Brain pericyte (primary cell): ENCODE data around the gene TRIM23.
"Not testable (repeated sequence)": the region's sequence is repeated elsewhere in the genome, so short reads cannot be mapped to it uniquely, and the experiment has no call there.

Source experiments
- DNase-seq: peaks from one replicate; pipeline ENCODE4 v3.0.0-alpha.2; 2012; ENCODE audit warnings: low read depth, low spot score

TRIM23 gene

DNA sequence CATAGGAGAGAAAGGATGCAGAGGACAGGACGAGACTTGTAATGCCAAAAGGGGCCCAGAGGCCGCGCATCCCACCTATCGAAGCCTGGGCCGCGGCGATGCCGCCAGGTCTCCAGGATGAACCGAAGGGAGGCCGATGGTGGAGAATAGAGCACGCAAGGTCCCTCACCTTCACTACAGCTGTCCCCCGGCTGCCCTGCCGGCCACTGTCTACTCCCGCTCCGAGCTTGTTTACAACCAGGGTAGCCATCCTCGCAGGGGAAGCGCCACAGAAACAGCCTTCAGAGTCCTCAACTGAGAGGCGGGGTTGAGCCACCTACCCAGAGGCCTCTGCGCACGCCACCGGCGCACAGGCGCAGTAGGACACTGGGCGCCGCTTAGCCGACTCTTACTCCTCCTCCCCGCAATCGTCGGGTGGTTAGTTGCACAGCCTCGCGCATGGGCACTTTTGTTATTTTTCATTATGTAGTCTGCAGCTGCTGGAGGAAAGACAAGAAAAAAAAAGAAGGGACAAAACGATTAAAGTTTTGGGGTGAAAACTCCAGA is at the start of gene TRIM23:
TRIM23 (minus strand) TSS at position 309 of the 546 bp plus-strand sequence; CDS start at position 250, 59 bp downstream.
- peak; percentile 84 for DNase-seq

DNA sequence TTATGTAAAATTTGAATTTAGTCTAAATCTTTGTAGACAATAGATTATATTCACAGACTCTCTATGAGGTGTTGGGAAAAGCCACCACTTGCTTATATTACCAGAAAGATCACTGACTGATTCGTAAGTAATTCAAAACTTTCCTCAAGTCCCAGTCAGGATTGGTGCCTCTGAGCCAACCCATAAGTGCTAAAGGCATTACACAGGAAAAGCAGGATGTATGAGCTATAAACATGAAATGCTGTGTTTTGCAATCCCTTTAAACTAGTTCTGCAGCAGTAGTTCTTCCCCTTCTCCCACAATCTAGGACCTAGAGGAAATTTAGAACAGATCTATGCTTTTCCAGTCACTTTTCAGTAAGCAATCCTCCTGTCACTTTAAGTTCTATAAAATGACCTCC is 48.7 kb upstream of the TRIM23 start:
- no peak for DNase-seq

DNA sequence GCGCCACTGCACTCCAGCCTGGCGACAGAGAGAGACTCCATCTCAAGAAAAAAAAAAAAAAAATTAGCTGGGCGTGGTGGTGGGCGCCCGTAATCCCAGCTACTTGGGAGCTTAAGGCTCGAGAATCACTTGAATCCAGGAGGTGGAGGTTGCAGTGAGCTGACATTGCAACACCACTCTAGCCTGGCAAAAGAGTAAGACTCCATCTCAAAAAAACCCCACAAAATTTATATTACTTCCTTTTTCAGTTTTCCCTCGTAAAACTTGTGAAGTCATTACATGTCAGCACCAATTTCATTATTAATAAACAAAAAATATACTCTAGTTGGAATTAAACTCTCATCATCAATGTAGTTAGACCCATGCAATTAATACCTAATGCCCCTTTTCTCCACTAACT is 44.6 kb upstream of the TRIM23 start:
- no peak for DNase-seq

DNA sequence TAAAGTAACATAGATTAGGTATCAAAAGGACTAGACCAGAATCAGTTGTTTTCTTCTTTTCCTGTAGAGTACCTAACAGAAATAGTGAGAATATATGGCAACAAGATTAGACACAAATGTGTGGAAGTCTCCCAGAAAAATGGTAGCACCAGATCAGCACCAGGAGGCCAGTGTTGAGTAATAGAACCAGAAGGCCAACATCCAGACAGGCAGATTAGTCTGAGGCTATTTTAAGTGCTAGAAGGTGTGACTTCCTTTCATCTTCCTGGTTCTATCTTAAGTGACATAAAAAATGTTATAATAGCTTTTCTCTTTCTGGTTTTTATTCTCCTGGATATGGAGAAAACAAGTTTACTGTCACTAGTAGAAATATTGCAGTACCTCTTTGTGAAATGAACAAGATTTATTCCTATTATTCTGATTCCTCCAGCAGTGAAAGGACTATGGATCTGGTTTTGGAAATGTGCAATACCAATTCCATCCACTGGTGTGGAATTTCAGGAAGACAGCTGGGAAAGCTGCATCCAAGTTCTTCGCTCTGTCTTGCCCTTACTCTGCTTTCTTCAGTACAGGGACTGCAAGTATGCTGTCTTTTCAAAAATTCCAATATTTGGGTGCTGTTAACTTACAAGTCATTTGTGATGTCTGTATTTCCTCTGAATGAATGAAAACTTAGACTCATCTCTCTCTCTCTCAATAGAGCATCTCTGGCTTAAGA is 39.8 kb upstream of the TRIM23 start:
- no peak for DNase-seq

DNA sequence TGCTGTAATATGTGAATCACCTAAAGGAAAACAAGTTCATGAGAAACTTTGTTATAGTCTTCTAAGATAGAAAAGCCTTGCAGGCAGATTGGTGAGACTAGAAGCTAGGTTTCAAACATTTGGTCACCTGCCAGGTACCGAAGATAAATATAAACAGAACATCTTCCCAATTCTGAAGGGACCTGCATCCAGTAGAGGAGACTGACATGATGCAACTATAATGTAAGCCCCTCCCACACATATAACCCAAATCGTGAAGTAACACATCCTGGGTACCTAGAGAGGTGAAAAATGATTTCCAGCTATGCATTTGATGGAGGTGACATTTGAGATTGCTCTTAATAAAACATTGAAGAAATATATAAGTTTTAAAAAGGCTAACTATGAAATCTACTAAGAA is 30.6 kb upstream of the TRIM23 start:
- no peak for DNase-seq

DNA sequence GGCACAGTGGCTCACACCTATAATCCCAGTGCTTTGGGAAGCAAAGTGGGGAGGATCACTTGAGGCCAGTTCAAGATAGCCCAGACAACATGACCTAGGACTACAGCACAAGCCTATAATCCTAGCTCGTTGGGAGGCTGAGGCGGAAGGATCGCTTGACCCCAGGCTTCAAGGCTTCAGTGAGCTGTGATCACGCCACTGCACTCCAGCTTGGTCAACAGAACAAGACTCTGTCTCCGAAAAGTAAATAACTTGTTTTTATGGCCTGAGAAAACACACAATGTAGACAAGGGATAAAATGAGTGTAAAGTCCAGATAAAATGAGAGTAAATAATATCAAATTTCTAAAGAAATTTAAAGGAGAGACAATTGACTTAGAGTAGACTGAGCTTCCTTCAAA is 27.0 kb upstream of the TRIM23 start:
- DNase-seq = no peak

DNA sequence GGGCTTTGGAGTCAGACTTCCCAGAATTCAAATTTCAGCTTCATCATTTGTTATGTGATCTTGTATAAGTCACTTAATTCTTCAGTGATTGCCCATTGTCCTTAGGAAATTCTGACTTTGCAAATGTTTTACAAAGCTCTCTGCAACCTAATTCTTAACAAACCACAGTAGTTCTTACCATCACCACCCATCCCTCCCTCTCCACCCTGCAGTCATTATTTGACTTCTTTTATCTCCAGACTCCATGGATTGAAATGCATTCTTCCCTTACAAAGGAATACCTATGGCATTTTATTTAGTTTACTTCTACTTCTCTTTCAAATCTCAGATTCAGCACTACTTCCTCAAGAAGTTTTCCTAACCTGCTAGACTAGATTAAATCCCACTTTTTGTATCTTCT is 23.8 kb upstream of the TRIM23 start:
- DNase-seq = no peak

DNA sequence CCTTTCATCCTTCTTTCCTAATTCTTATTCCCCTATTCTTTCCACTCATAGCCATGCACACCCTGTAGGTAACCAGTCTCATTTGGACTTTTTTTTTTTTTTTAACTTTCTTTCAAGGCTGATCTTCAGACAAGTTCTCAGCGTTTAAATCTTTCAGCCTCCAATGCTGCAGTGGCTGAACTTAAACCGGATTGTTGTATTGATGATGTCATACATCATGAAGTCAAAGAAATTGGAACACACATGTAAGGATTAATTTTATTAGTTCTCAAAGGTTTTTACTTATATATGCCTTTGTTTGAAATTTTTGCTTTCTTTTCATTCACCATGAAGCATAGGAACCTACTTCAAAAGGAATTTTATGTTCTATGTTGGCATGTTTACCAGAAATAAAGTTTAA is 22.8 kb upstream of the TRIM23 start:
- no peak for DNase-seq

DNA sequence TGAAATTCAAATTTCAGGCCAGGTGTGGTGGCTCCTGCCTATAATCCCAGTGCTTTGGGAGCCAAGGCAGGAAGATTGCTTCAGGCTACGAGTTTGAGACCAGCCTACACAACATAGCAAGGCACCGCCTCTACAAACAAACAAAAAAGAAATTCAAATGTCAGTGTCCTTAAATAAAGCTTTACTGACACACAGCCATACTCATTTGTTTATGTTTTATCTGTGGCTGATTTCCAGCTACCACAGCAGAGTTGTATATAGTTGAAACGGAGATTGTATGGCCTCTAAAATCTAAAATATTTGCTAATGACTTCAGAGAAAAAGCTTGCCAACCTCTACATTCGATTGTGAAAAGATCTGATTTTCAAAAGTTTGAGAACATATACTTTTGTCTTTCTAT is 16.1 kb upstream of the TRIM23 start:
- DNase-seq = no peak

DNA sequence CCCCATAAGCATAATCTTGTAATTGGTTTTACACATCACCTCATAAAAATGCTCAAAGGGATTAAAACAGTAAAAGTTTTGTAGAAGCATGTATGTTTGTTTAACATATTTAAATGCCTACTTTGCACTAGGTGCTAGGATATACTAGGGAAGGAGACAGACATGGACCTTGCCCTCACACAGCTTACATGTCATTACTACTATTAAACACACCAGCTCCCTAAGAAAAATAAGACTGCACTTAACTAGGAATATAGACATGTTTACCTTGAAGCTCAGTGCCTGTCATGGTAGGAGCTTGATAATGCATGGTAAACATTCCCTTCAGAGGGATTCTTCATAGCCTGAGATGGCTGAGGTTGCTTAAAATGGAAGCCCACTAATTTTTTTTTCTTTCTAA is 6.8 kb upstream of the TRIM23 start:
- no peak for DNase-seq

DNA sequence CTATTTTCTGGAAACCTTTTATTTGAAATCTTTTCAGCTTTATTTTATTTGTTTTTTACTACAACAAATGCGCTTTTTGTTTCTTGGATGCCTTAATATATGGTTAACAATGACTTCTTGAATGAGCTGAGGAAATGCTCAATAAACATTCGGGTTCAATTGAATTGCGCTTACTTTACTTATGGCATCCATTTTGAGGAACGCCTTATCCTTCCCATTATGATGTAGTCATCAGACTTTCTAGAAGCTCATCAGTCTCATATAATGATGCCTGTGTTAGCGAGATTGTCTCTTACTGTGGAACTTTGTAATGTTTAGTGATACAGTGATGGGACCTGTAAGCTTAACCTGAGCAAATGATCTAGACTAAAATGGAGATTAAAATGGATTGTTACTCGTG is 1.6 kb upstream of the TRIM23 start:
- DNase-seq = no peak

DNA sequence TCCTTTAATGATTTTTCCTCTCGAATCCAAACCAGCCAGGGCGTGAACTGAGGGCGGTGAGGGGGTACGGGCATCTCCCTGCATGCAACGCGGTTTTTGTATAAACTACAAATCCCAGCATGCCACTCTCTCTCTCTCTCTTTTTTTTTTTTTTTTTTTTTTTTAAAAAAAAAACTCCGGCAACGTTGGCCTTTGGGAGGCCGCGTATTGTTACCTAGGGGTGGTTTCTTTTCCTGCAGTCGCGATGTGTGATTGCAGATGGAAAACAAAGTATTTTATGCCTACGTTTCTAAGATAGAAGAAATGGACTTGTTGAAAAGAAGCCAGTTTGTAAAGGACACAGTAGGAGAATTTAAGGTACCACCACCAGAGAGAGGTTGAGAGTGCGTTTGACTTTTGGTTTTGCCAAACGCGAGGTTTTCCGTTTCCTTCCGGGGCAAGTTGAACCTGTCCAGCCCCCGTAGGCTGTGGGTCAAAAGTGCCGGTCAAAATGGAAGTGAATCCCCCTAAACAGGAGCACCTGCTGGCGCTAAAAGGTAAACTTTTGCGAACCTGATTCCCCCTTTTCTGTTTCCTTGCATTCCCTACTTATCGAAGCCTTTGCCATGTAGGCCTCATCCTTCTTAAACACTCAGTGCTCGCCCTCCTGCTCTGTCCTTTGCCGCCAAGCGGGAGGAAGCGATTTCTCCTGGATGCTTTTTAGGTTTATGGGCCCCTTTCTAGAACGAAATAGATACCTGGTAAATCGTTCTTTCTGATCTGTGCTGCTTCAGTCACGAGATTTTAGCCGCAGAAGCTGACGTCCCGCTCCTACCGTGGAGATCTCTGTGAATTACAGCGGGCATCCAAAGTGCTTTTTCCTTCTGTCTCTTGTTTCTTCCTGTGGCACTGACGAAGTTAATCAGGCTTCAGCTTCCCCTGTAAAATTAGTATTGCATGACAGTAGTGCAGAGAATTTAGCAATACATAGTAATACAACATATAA is 730 bp upstream of the TRIM23 start, which contains the start of the genes SHLD3 and TRAPPC13:
SHLD3 (plus strand) TSS at position 457 of the 985 bp plus-strand sequence. CDS start 4,561 bp downstream, outside the sequence.
TRAPPC13 (plus strand) TSS at position 457 of the 985 bp plus-strand sequence; CDS start at position 491, 34 bp downstream.
- DNase-seq = peak; percentile 78

DNA sequence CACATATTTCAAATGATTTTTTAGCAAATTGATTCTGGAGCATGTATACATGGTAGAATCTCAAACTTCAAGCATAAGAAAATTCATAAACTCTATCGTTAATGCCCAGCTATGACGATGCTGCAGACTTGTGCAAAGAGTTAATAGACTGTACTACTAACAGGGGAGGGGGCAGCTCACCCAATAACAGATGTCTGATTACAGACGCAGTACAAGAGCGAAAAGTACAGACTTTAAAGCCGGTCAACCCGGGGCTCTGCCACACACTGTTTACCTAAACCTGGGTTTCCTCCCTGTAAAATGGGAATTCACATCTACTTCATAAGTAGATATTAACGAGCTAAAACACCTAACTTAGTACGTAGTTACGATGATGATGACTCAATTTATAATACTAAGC is 651 bp downstream of the TRIM23 start:
- DNase-seq = no peak

DNA sequence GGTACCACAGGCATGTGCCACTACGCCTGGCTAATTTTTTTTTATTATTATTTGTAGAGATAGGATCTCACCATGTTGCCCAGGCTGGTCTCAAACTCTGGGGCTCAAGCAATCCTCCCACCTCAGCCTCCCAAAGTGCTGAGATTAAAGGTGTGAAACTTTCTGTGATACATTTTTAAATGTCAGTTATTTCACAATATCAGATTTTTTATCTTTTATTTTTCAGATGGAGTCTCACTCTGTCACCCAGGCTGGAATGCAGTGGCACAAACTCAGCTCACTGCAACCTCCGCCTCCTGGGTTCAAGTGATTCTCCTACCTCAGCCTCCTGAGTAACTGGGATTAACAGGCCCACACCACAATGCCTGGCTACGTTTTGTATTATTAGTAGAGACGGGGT is 2.2 kb downstream of the TRIM23 start:
- not testable (repeated sequence) for DNase-seq

DNA sequence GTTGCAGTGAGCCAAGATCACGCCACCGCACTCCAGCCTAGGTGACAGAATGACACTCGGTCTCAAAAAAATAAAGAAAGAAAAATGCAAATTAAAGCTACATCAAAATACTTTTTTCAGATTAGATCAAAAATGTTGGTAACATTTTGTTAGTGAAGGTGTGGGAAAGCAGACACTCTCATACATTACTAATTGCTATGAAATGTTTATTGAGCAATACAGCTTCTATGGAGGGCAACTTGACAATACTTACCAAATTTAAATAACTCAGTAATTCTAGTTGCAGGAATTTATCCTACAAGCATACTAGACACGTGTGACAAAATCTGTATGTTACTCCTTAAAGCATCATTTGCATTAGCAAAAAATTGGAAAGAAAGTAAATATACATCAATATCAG is 4.1 kb downstream of the TRIM23 start:
- DNase-seq = no peak

DNA sequence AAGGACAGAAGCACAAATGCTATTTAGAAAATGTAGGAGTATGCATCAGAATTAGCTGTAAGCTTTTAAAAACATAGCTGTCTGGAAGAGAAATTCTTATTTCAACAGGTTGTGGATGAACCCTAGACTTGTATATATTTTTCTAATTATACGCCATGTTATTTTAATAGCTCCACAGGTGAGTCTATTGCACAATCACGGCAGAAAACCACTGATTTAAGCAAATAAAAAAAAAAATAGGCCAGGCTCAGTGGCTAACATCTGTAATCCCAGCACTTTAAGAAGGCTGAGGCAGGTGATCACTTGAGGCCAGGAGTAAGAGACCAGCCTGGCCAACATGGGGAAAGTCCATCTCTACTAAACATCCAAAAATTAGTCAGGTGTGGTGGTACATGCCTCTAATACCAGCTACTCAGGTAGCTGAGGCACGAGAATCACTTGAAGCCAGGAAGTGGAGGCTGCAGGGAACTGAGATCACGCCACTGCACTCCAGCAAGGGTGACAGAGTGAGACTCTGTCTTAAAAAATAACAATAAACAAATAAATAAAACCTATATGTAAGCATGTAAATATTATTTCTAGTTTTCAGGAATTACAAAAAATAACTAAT is 11.7 kb downstream of the TRIM23 start:
- DNase-seq = no peak

DNA sequence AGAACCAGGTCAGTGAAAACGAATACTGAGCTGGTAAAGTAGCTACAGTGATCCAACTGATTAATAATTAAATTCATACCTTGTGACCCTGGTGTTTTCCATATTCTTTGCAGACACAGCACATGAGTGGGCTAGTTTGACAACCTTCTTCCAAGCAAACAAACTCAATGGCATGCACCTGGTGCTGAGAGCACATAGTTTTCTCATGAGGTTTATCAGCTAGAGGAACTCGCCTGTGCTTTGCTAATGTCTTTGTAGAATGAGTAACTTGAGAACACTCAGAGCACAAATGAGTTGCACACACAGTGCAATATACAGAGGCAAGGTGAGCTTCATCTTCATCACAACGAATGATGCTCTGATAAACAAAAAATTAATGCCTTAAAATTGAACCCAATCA is 12.6 kb downstream of the TRIM23 start:
- no peak for DNase-seq

DNA sequence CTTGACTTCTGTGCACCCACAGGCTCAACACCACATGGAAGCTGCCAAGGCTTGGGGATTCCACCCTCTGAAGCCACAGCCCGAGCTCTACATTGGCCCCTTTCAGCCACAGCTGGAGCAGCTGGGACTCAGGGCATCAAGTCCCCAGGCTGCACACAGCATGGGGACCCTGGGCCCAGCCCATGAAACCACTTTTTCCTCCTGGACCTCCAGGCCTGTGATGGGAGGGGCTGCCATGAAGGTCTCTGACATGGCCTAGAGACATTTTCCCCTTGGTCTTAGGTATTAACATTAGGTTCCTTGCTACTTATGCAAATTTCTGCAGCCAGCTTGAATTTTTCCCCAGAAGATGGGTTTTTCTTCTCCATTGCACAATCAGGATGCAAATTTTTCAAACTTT is 22.4 kb downstream of the TRIM23 start:
- not testable (repeated sequence) for DNase-seq

DNA sequence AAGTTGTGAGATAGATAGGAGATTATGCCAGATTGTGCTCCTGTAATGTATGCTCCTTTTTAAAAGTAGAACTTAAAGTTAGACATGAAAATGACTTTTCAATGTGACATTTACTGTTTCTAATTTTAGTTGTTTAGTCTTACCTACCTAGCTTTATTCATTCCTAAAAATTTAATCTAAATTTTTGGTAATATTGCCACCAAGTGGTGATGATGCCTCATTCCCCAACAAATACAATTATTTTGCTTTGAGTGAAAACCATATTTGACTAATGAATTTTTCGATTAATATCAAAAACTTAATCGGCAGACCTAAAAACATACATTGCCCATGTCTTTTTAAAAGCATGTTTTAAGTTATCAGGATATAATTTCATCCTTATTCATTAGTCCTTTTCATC is 35.4 kb downstream of the TRIM23 start:
- DNase-seq = no peak

DNA sequence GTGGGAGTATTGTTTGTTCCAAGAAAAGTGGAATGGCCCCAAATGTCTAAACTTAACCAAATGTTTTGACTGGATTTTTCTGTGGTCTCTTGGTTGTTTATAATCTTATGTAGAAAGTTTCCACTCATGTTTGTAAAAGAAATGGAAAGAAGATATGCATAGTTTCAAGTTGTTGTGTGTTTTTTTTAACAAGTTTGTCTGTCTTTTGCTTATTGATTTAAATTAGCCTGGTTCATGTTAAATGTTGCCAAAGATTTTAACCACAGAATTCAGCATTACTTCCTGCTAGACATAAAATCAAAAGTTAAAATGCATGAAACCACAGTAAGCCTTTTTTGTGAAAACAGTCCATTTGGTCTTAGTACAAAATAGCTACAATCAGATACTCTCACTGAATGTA is 47.0 kb downstream of the TRIM23 start:
- no peak for DNase-seq

DNA sequence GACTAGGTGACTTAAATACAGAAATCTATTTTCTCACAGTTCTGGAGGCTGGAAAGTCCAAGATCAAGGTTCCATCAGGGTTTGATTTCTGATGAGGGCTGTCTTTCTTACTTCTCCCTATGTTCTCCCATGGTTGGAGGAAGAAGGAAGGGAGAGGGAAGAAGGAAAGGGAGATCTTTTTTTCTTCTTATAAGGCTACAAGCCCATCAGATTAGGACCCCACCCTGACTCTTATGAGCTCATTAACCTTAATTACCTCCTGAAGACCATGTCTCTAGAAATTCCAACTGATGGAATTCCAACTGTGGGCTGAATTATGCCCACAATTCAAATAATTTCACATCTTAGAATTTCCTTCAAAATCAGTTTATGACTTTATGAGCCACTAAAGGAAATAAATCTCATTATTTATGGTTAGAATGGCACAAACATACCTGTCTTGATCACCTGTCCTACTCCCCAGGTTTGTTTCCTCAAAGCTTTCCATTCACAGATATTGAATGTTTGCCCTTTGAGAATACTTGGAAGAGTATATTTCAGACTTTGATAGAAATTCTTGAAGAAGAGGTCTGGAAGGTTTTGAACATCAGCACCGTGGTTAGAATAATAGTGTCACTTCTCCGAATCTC is 53.4 kb downstream of the TRIM23 start:
- no peak for DNase-seq
